Astrocyte of the spinal cord (primary cell): ENCODE measurements around the gene LRBA.
A peak's percentile ranks its signal among the peaks of the same experiment; 100 is the strongest.

ENCODE experiments used
- DNase-seq: peaks from one replicate; pipeline ENCODE4 v3.0.0; 2011; ENCODE audit warnings: low read depth, low spot score
- H3K4me3 ChIP-seq: 2 replicates; pipeline ENCODE4 v1.5.1; 2011; ENCODE audit warnings: low read depth, mild to moderate bottlenecking, low read length, moderate library complexity
- in situ Hi-C: cut with HindIII; loops from 2 replicates; pipeline ENCODE4 v1.10.0; 2017; ENCODE audit warnings: low sequenced_read_pairs
- TF ChIP-seq, protein P1 (sequence below): IDR thresholded peaks from 2 replicates; pipeline ENCODE4 v1.5.1; 2012; ENCODE audit warnings: low read depth, mild to moderate bottlenecking, low read length, inconsistent platforms

The LRBA gene

GRCh38 chr4:150318527-150318926 lies 696.6 kb downstream of the LRBA start:
- TF ChIP-seq, protein P1, sequence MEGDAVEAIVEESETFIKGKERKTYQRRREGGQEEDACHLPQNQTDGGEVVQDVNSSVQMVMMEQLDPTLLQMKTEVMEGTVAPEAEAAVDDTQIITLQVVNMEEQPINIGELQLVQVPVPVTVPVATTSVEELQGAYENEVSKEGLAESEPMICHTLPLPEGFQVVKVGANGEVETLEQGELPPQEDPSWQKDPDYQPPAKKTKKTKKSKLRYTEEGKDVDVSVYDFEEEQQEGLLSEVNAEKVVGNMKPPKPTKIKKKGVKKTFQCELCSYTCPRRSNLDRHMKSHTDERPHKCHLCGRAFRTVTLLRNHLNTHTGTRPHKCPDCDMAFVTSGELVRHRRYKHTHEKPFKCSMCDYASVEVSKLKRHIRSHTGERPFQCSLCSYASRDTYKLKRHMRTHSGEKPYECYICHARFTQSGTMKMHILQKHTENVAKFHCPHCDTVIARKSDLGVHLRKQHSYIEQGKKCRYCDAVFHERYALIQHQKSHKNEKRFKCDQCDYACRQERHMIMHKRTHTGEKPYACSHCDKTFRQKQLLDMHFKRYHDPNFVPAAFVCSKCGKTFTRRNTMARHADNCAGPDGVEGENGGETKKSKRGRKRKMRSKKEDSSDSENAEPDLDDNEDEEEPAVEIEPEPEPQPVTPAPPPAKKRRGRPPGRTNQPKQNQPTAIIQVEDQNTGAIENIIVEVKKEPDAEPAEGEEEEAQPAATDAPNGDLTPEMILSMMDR: no peak
- no peak overlapping the region for H3K4me3 ChIP-seq
- no peak for DNase-seq
- in situ Hi-C loops: no loop called here

DNA sequence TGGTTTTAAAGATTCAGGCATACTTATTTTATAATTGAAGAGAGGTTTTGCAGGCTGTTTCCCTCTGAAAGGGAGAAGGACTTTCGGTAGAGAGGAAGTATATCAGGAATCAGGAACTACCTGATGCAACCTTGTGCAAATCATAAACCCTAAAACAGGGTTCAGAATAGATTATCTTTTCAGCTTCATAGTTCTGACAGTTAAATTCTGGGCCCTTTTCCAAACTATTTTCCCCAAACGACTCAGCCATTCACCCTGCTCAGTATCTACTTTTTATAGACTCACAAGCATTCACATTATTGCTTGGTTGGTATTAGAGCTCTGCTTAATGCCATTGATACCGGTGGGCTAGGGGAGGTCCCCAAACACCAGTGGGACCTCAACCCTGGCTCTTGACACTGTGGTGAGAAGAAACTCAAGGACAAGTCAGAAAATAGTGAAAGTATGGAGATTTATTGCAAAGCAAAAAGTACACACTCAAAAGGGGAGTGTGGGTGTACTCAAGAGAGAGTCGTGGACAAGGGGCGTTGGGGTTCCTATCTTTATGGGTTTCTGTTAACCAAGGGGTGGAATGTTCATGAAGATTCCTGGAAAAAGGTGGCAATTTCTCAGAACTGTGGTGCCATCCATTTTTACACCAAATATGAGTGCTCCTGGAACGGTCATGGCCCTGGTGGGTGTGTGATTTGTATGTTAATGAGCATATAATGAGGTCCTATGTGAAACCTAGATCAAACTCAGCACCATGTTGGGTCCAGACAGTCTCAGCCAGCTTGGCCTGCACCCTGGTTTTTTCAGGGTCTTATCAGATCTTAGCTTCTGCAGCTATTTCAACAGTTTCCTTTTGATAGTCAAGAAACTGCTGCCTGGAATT lies 698.5 kb downstream of the LRBA start:
- TF ChIP-seq, protein P1: no peak
- peak; percentile 4 for DNase-seq

GRCh38 chr4:150315691-150316090 lies 699.4 kb downstream of the LRBA start:
- in situ Hi-C loops: no loop called here
- TF ChIP-seq, protein P1: no peak
- H3K4me3 ChIP-seq: no peak overlapping the region
- no peak for DNase-seq

More for the DNA sequence above, 698.5 kb downstream of the LRBA start:
- no peak overlapping the region for H3K4me3 ChIP-seq
- in situ Hi-C loops: no loop called here

- no peak for DNase-seq
- in situ Hi-C loops: no loop called here
These were observed 699.9 kb downstream of the LRBA start for GRCh38 chr4:150315175-150315574.

GRCh38 chr4:150314031-150314430 lies 701.1 kb downstream of the LRBA start:
- in situ Hi-C loops: no loop called here
- no peak overlapping the region for H3K4me3 ChIP-seq
- no peak for DNase-seq
- TF ChIP-seq, protein P1: no peak

More at GRCh38 chr4:150315175-150315574, 699.9 kb downstream of the LRBA start:
- H3K4me3 ChIP-seq: no peak overlapping the region
- TF ChIP-seq, protein P1: no peak

- peak; percentile 72 for DNase-seq
- TF ChIP-seq, protein P1: no peak
- in situ Hi-C loops: no loop called here
- no peak overlapping the region for H3K4me3 ChIP-seq
These were observed 704.8 kb downstream of the LRBA start for GRCh38 chr4:150310159-150310895.
